Pericardium fibroblast (primary cell): ENCODE data around the gene TSPAN8. TPM values are rescaled to one million over a fixed set of nuclear protein-coding genes. Genes with fewer than 3 reads are reported as not detected.

ENCODE experiments used
- total RNA-seq: library from RNA; depleted of rRNA; stranded (reverse); fragments of >200 nt; gene quantifications from 2 replicates; pipeline ENCODE4 v1.2.3, GENCODE V29; 2015

TSPAN8 gene
- 3.4 TPM in 1 of 2 replicates, not detected in the other for total RNA-seq

GRCh38 chr12:71157601-71158233 is at the start of gene TSPAN8:
TSS of gene TSPAN8 (minus strand) at chr12:71157999. CDS start at chr12:71157678, 321 bp downstream.

Other genes with a start within 250 kb of the TSPAN8 start
- 2.1 TPM in 1 of 2 replicates, not detected in the other for gene PTPRR, start 237.3 kb downstream of the TSPAN8 start, total RNA-seq